ENCODE results near the gene CRISP2. TPM values are rescaled to one million over a fixed set of nuclear protein-coding genes. Genes with fewer than 3 reads are reported as not detected.

Gene CRISP2
- total RNA-seq, 1 donor from 2014 or later = not detected

- no peak for TF ChIP-seq EZH2 (IDR thresholded peaks at IDR 0.05; ENCODE audit: insufficient read depth, low read length)
- no peak for TF ChIP-seq CTCF (IDR thresholded peaks at IDR 0.05; ENCODE audit: insufficient read depth, low read depth, low read length)
- no peaks in the 10 kb centered on the region for H3K27me3 Mint-ChIP-seq (ENCODE audit: low read depth, unreplicated experiment)
- peaks cover 1% of the 10 kb centered on the region for H3K9me3 Mint-ChIP-seq (ENCODE audit: unreplicated experiment)
These were observed 8.0 kb upstream of the CRISP2 start for GRCh38 chr6:49721297-49721696.

DNA sequence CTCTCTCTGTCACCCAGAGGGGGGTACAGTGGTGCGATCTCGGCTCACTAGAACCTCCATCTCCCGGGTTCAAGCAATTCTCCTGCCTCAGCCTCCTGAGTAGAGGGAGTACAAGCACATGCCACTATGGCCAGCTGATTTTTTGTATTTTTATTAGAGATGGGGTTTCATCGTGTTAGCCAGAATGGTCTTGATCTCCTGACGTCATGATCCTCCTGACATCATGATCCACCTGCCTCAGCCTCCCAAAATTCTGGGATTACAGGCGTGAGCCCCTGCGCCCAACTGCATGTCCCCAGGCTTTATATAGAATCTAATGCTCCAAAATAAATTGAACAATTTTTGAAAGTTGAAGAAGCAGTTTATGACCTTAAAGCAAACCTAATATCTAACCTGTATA lies 7.0 kb upstream of the CRISP2 start:
- Histone ChIP-seq H3K79me2 (ENCODE audit: insufficient read depth, low read length) (no peaks in the 10 kb centered on the region), H3K9me3 (ENCODE audit: insufficient read depth, low read depth, low read length) (peaks cover 4% of the 10 kb centered on the region), H3K4me2 (ENCODE audit: low read length) (no peak overlapping the region), H3K27me3 (ENCODE audit: insufficient read depth, low read length) (no peaks in the 10 kb centered on the region), H3K4me3 (ENCODE audit: insufficient read depth, low read depth, low read length) (no peak overlapping the region), H2AFZ (ENCODE audit: low read depth, low read length) (no peak overlapping the region), H3K36me3 (ENCODE audit: insufficient read depth, low read length) (no peaks in the 10 kb centered on the region), H4K20me1 (ENCODE audit: insufficient read depth, low read length) (no peaks in the 10 kb centered on the region), H3K27ac (ENCODE audit: low read depth, low read length) (no peak overlapping the region), H3K4me1 (ENCODE audit: insufficient read depth, low read length) (no peaks in the 10 kb centered on the region), H3K9ac (ENCODE audit: low read length) (no peak overlapping the region)
- TF ChIP-seq CTCF (IDR thresholded peaks at IDR 0.05; ENCODE audit: insufficient read depth, low read depth, low read length) = no peak
- no peak for TF ChIP-seq EZH2 (IDR thresholded peaks at IDR 0.05; ENCODE audit: insufficient read depth, low read length)
- no peaks in the 10 kb centered on the region for H3K36me3 Mint-ChIP-seq (ENCODE audit: low read depth, unreplicated experiment)
- no peak for DNase-seq (ENCODE audit: low read depth)
- no peak for FAIRE-seq
- no peaks in the 10 kb centered on the region for H3K27me3 Mint-ChIP-seq (ENCODE audit: low read depth, unreplicated experiment)
- no peak overlapping the region for H3K4me3 Mint-ChIP-seq (ENCODE audit: unreplicated experiment)
- no peaks in the 10 kb centered on the region for H3K4me1 Mint-ChIP-seq (ENCODE audit: low read depth, unreplicated experiment)
- H3K27ac Mint-ChIP-seq (ENCODE audit: unreplicated experiment) = no peak overlapping the region
- peaks cover 1% of the 10 kb centered on the region for H3K9me3 Mint-ChIP-seq (ENCODE audit: unreplicated experiment)

More at GRCh38 chr6:49721297-49721696, 8.0 kb upstream of the CRISP2 start:
- no peak overlapping the region for H3K9ac ChIP-seq (ENCODE audit: low read length)
- Mint-ChIP-seq H3K27ac (ENCODE audit: unreplicated experiment) (no peak overlapping the region), H3K4me1 (ENCODE audit: low read depth, unreplicated experiment) (no peaks in the 10 kb centered on the region), H3K36me3 (ENCODE audit: low read depth, unreplicated experiment) (no peaks in the 10 kb centered on the region), H3K4me3 (ENCODE audit: unreplicated experiment) (no peak overlapping the region)
- H3K36me3 ChIP-seq (ENCODE audit: insufficient read depth, low read length) = no peaks in the 10 kb centered on the region
- DNase-seq (ENCODE audit: low read depth) (no peak), FAIRE-seq (no peak)
- no peak overlapping the region for H2AFZ ChIP-seq (ENCODE audit: low read depth, low read length)
- no peaks in the 10 kb centered on the region for H3K79me2 ChIP-seq (ENCODE audit: insufficient read depth, low read length)
- no peaks in the 10 kb centered on the region for H4K20me1 ChIP-seq (ENCODE audit: insufficient read depth, low read length)
- H3K4me3 ChIP-seq (ENCODE audit: insufficient read depth, low read depth, low read length) = no peak overlapping the region
- H3K27ac ChIP-seq (ENCODE audit: low read depth, low read length) = no peak overlapping the region
- H3K27me3 ChIP-seq (ENCODE audit: insufficient read depth, low read length) = no peaks in the 10 kb centered on the region
- no peaks in the 10 kb centered on the region for H3K4me1 ChIP-seq (ENCODE audit: insufficient read depth, low read length)
- peaks cover 4% of the 10 kb centered on the region for H3K9me3 ChIP-seq (ENCODE audit: insufficient read depth, low read depth, low read length)
- no peak overlapping the region for H3K4me2 ChIP-seq (ENCODE audit: low read length)

GRCh38 chr6:49698478-49698877 lies 14.9 kb downstream of the CRISP2 start:
- no peaks in the 10 kb centered on the region for H4K20me1 ChIP-seq (ENCODE audit: insufficient read depth, low read length)
- H3K9me3 Mint-ChIP-seq (ENCODE audit: unreplicated experiment) = peaks cover 5% of the 10 kb centered on the region
- no peak overlapping the region for H3K27ac ChIP-seq (ENCODE audit: low read depth, low read length)
- H3K4me1 Mint-ChIP-seq (ENCODE audit: low read depth, unreplicated experiment) = peaks cover 2% of the 10 kb centered on the region
- FAIRE-seq (no peak), DNase-seq (ENCODE audit: low read depth) (no peak)
- no peak for TF ChIP-seq CTCF (IDR thresholded peaks at IDR 0.05; ENCODE audit: insufficient read depth, low read depth, low read length)
- no peak for TF ChIP-seq EZH2 (IDR thresholded peaks at IDR 0.05; ENCODE audit: insufficient read depth, low read length)
- no peaks in the 10 kb centered on the region for H3K4me1 ChIP-seq (ENCODE audit: insufficient read depth, low read length)
- no peaks in the 10 kb centered on the region for H3K36me3 Mint-ChIP-seq (ENCODE audit: low read depth, unreplicated experiment)
- no peak overlapping the region for H3K9ac ChIP-seq (ENCODE audit: low read length)
- no peaks in the 10 kb centered on the region for H3K27me3 ChIP-seq (ENCODE audit: insufficient read depth, low read length)
- H3K79me2 ChIP-seq (ENCODE audit: insufficient read depth, low read length) = no peaks in the 10 kb centered on the region
- H3K9me3 ChIP-seq (ENCODE audit: insufficient read depth, low read depth, low read length) = no peaks in the 10 kb centered on the region
- H3K4me2 ChIP-seq (ENCODE audit: low read length) = no peak overlapping the region
- no peaks in the 10 kb centered on the region for H3K36me3 ChIP-seq (ENCODE audit: insufficient read depth, low read length)
- no peak overlapping the region for H3K4me3 ChIP-seq (ENCODE audit: insufficient read depth, low read depth, low read length)
- no peak overlapping the region for H3K4me3 Mint-ChIP-seq (ENCODE audit: unreplicated experiment)
- H2AFZ ChIP-seq (ENCODE audit: low read depth, low read length) = no peak overlapping the region
- H3K27me3 Mint-ChIP-seq (ENCODE audit: low read depth, unreplicated experiment) = no peaks in the 10 kb centered on the region
- H3K27ac Mint-ChIP-seq (ENCODE audit: unreplicated experiment) = no peak overlapping the region

Data from astrocyte (in vitro differentiated cells and primary cell).